GM21381 (cell line): ENCODE data around the gene SPTBN4.
"Not testable (repeated sequence)": the region's sequence is repeated elsewhere in the genome, so short reads cannot be mapped to it uniquely, and the experiment has no call there.

Experiments used
- ATAC-seq: cut with Tn5 transposase; IDR thresholded peaks from one replicate; pipeline ENCODE4 v1.9.1; 2021; ENCODE audit warnings: mild to moderate bottlenecking, moderate library complexity; ENCODE audit not compliant: unreplicated experiment

SPTBN4 gene

DNA sequence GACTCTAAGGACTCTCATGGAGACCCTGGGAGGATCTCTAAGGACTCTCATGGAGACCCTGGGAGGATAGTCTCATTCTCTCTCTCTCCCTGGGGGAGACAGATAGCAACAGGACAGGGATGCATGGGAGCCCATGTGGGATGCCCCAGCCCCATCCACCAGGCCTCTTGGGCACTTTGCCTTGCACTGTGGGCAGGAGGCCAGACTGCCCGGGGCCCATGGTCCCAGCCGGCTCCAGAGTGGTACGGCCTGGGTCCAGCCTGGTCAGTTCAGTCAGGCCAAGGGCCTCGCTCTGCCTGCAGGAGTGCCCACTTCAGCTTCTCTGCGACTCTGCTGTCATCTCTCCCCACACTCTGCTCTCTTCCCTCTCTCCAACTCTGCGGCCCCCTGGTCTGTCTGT is 61.3 kb downstream of the SPTBN4 start:
- ATAC-seq = no peak

DNA sequence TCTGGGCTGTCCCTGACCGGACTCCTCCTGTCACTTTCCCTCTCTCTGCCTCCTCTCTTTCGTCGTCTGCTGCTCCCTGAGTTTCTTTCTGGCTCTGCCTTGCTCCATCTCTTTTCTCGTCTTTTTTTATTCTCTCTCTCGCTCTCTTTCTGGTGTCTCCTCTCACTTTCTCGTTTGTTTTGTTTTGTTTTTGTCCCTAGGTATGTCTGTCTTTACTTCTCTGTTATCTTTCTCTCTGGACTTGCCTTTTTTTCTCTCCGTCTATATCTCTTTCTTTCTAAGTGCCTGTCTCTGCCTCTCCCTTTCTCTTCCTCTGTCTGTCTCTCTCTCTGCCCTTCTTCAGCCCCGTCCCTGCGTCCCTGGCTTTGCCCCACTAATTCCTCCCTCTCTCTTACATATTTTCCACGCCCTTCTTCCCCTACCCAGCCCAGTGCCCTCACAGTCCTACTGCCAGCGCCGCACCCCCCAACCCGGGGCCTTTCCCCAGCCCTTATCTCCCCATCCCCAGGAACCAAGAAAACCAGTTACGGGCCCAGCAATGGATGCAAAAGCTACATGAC is 61.8 kb downstream of the SPTBN4 start:
- ATAC-seq = no peak

GRCh38 chr19:40529093-40529954 is 62.5 kb downstream of the SPTBN4 start:
- peak; percentile 65 for ATAC-seq

DNA sequence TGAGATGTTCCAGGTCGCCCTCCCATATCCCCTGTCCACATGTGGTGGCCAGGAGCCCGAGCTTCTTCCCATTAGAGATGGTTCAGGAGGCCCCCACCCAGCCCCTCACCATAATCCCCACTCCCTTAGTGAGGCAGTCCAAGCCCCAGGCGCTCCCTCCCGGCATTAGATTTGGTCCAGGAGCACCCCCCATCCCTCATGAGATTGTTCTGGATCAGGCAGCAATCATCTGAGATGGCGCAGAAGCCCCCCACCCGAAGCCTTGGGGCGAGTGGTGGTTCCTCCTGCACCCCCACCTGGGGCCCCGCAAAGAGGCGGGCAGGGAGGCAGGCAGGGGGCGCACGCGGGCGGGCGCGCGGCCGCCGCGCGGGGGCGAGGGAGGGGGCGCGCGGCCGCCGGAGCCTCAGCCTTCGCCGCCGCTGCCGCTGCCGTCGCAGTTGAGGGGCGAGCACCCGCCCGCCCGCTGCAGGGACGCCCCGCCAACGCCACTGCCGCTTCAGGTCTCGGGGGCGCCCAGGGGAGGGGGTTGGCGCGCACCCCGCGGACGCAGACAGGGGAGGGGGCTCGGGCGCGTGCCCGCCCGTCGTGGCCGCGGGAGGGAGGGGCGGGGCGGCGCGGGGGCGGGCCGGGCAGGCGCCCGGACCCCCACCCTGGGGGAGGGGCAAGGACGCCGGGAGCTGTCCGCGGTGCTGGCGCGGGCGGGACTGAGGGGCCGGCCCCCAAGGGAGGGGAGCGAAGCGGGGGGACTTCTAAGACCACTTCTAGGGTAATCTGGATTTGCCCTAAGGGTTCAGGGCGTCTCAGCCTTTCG is 63.5 kb downstream of the SPTBN4 start:
- ATAC-seq = no peak

GRCh38 chr19:40533508-40533907 is 66.7 kb downstream of the SPTBN4 start:
- ATAC-seq = no peak

DNA sequence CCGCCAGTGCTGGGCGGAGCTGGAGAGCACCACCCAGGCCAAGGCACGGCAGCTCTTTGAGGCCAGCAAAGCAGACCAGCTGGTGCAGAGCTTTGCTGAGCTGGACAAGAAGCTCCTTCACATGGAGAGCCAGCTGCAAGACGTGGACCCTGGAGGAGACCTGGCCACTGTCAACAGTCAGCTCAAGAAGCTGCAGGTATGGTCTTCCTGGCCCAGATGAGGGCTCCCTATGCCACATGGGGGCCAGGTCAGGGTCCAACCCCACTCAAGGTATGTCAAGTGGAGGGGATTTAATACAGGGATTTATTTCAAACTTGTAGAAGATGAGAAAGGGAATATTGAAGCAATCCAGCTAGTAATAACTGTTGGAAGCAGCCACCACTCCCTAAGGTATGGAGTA is 67.3 kb downstream of the SPTBN4 start:
- ATAC-seq = no peak

GRCh38 chr19:40539070-40539469 is 72.3 kb downstream of the SPTBN4 start:
- no peak for ATAC-seq

DNA sequence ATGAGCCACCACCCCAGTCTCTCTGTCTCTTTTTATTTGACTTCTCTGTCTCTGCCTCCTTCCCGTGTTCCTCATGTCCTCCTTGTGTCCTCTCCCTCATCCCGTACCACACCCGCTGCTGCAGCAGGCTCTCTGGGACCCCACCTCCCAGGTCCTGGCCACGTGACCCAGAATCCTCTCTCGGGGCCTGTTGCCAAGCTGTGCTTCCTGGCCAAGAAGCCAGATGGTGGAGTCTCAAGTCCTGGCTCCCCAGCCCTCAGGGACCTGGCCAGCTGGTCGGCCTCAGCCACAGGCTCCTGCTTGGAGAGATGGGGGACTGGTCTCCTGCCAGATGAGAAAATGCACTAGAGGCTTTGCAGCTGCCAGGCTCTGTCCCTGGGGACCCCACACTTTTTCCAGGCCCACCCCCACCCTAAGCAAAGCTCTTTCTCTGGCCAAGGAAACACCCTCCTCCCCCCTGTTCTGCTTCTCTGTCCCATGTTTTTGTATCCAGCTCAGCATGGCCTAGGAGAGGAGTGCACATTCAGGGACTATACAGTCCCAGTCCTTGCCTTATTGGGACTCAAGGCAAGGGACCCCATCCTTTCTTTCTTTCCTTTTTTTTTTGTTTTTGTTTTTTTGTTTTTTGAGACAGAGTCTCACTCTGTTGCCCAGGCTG is 75.5 kb downstream of the SPTBN4 start:
- ATAC-seq = no peak

DNA sequence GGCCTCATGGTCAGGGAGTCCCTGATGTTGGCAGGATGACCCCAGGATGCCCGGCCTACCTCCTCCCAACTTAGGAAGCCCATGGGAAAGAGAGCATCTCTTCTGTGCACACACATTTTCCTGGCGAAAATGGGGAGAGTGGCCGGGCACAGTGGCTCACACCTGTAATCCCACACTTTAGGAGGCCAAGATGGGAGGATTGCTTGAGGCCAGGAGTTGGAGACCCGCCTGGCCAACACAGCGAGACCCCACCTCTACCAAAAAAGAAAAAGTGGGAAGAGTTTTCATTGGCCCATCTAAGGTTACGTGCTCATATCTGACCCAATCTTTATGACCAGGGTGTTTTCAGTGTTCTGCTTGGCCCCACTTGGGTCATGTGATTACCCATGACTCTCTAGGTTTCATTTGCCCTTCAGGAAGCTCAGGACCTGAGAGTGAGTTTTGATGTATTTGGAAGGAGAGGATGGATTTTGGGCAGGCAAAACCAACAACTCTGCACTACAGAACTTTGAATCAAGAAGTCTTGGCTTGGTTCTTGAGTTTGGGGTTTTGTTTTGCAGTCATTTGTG is 76.3 kb downstream of the SPTBN4 start:
- no peak for ATAC-seq

DNA sequence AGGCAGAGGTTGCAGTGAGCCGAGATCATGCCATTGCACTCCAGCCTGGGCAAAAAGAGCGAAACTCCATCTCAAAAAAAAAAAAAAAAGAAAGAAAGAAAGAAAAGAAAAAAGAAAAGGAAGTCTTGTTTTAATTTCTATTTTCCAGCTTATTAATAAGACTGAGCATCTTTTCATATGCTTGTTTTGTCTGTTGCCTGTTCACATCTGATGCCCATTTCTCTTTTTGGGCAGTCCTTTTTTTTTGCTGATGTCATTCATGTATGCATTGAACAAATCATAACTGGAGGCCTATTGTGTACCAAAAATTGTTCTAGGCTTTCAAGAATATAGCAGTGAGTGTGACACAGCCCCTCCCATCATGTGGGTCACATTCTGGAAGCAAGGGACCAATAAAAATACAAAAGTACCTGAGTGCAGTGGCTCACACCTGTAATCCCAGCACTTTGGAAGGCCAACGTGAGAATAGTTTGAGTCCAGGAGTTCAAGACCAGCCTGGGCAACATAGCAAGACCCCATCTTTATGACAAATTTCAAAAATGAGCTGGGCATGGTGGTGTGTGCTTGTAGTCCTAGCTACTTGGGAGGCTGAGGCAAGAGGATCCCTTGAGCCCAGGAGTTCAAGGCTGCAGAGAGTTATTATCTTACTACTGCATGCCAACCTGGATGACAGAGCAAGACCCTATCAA is 79.5 kb downstream of the SPTBN4 start:
- ATAC-seq = not testable (repeated sequence)

DNA sequence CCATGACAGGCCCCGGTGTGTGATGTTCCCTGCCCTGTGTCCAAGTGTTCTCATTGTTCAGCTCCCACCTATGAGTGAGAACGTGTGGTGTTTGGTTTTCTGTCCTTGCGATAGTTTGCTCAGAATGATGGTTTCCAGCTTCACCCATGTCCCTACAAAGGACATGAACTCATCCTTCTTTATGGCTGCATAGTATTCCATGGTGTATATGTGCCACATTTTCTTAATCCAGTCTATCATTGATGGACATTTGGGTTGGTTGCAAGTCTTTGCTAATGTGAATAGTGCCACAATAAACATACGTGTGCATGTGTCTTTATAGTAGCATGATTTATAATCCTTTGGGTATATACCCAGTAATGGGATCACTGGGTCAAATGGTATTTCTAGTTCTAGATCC is 80.4 kb downstream of the SPTBN4 start:
- not testable (repeated sequence) for ATAC-seq

DNA sequence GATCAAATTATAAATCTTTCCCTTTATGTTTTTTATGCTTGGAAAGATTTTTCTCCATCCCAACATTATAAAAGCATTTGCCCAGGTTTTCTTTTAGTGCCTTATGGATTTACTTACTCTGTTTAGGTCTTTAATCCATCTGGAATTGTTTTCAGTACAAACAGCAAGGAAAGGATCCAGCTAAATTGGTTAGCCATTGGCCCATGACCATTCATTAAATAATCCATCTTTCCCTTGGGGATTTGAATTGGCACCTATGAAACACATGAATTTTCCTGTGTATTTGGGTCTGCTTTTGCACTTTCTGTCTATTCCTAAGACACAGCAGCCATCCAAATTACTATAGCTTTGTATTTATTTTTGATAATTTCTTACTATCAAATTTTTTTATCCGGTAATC is 81.0 kb downstream of the SPTBN4 start:
- ATAC-seq = no peak

- no peak for ATAC-seq
Observed at GRCh38 chr19:40549007-40549708, 82.4 kb downstream of the SPTBN4 start.

GRCh38 chr19:40550951-40551350 is 84.2 kb downstream of the SPTBN4 start:
- no peak for ATAC-seq

DNA sequence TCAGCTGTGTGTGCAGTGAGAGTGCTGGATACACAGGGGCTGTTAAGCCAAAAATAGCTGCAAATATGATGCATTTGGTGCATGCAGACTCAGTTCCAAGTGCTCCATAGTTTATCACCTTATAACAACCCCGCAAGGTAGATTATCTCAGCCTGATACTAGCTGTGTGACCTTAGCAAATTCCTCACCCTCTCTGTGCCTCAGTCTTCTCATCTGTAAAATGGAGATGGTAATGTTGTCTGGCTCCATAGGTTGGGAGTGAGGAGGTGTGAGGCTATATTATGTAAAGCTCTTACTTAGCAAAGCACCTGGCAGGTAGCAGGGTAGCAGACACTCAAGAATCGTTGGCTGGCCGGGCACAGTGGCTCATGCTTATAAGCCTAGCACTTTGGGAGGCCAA is 86.0 kb downstream of the SPTBN4 start:
- no peak for ATAC-seq

DNA sequence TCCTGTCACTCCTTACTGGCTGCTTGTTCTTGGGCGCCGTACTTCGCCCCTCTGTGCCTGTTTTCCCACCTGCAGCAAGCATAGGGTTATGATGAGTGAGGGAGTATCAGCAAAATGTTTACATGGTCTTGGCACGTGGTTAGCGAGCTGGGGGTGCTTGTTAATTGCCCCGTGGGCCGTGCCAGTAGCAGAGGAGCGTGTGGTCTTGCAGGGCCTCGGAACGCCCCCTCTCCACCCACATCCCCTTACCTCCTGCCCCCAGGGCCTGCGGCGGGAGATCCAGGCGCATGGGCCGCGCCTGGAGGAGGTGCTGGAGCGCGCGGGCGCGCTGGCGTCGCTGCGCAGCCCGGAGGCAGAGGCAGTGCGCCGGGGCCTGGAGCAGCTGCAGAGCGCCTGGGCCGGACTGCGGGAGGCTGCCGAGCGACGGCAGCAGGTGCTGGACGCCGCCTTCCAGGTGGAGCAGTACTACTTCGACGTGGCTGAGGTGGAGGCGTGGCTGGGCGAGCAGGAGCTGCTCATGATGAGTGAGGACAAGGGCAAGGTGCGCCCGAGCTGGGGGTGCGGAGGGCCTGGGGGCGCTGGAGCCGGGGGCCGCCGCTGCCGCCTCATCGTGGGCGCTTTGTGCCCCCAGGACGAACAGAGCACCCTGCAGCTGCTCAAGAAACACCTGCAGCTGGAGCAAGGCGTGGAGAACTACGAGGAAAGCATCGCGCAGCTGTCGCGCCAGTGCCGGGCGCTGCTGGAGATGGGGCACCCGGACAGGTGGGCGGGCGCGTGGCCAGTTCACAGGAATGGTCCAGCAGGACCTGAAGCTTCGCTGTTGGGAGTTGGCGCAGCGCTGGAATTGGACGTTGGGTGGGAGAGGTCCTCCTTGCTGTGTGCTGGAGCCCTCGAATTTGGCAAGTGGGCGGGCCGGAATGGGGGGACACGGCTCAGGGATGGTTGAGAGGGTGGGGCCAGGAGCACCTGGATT is 87.4 kb downstream of the SPTBN4 start:
- ATAC-seq = no peak

DNA sequence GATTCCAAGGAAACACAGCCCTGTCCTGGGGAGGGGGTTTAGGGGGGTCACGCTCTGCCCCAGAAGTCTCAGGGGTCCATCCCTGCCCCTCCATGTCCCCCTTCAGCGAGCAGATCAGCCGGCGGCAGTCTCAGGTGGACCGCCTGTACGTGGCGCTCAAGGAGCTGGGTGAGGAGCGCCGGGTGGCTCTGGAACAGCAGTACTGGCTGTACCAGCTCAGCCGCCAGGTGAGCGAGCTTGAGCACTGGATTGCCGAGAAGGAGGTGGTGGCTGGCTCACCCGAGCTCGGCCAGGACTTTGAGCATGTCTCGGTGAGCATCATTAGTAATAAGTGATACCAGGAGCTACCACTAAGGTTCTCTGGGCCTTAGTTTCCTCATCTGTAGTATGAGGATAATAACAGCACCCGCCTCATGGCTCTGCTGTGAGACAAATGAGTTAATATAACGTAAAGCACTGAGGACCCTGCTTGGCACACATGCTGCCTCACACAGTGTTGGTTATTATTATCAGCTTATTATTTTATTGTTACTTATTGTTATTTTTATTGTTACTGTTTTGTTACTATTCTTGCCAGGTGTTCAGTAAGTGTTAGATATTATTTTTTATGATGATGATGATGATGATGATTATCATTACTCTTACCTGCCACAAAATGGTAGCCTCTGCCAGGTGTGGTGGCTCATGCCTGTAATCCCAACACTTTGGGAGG is 89.3 kb downstream of the SPTBN4 start:
- no peak for ATAC-seq

GRCh38 chr19:40556953-40557530 is 90.2 kb downstream of the SPTBN4 start:
- ATAC-seq = no peak
